ENCODE data around the gene NUDT17. TPM values are rescaled to one million over a fixed set of nuclear protein-coding genes. Genes with fewer than 3 reads are reported as not detected.
"Not testable (repeated sequence)": the region's sequence is repeated elsewhere in the genome, so short reads cannot be mapped to it uniquely, and the experiment has no call there.

NUDT17 gene
- total RNA-seq, 1 donor from 2014 or later, result 5.2 TPM

- Mint-ChIP-seq H3K27ac (peak overlapping the region; percentile 98), H3K36me3 (ENCODE audit: insufficient read depth) (peaks cover 19% of the 10 kb centered on the region), H3K9me3 (ENCODE audit: low read depth) (no peaks in the 10 kb centered on the region), H3K4me3 (ENCODE audit: low read depth) (peak overlapping the region; percentile 94), H3K4me1 (ENCODE audit: low read depth) (peaks cover 14% of the 10 kb centered on the region), H3K27me3 (no peaks in the 10 kb centered on the region)
- no peak for DNase-seq (ENCODE audit: low spot score, unreplicated experiment)
- no peak for TF ChIP-seq CTCF (IDR thresholded peaks at IDR 0.05; ENCODE audit: unreplicated experiment)
Observed at GRCh38 chr1:145824499-145824842, 21.0 kb upstream of the NUDT17 start.

- peaks cover 26% of the 10 kb centered on the region for H3K36me3 Mint-ChIP-seq (ENCODE audit: insufficient read depth)
- no peak for DNase-seq (ENCODE audit: low spot score, unreplicated experiment)
- peak overlapping the region; percentile 84 for H3K27ac Mint-ChIP-seq
- TF ChIP-seq CTCF (IDR thresholded peaks at IDR 0.05; ENCODE audit: unreplicated experiment), result no peak
- peak overlapping the region; percentile 94 for H3K4me3 Mint-ChIP-seq (ENCODE audit: low read depth)
- H3K9me3 Mint-ChIP-seq (ENCODE audit: low read depth), result no peaks in the 10 kb centered on the region
- H3K4me1 Mint-ChIP-seq (ENCODE audit: low read depth), result peaks cover 14% of the 10 kb centered on the region
- H3K27me3 Mint-ChIP-seq, result no peaks in the 10 kb centered on the region
Observed at GRCh38 chr1:145826030-145826429, 19.4 kb upstream of the NUDT17 start.

GRCh38 chr1:145827966-145828365 is 17.5 kb upstream of the NUDT17 start:
- no peak for TF ChIP-seq CTCF (IDR thresholded peaks at IDR 0.05; ENCODE audit: unreplicated experiment)
- H3K27me3 Mint-ChIP-seq, result no peaks in the 10 kb centered on the region
- H3K4me3 Mint-ChIP-seq (ENCODE audit: low read depth), result no peak overlapping the region
- H3K4me1 Mint-ChIP-seq (ENCODE audit: low read depth), result peaks cover 14% of the 10 kb centered on the region
- DNase-seq (ENCODE audit: low spot score, unreplicated experiment), result no peak
- H3K27ac Mint-ChIP-seq, result peak overlapping the region; percentile 51
- no peaks in the 10 kb centered on the region for H3K9me3 Mint-ChIP-seq (ENCODE audit: low read depth)
- peaks cover 36% of the 10 kb centered on the region for H3K36me3 Mint-ChIP-seq (ENCODE audit: insufficient read depth)

GRCh38 chr1:145828367-145829026 is 16.9 kb upstream of the NUDT17 start:
- H3K9me3 Mint-ChIP-seq (ENCODE audit: low read depth), result no peaks in the 10 kb centered on the region
- peaks cover 14% of the 10 kb centered on the region for H3K4me1 Mint-ChIP-seq (ENCODE audit: low read depth)
- DNase-seq (ENCODE audit: low spot score, unreplicated experiment), result no peak
- peaks cover 40% of the 10 kb centered on the region for H3K36me3 Mint-ChIP-seq (ENCODE audit: insufficient read depth)
- H3K27ac Mint-ChIP-seq, result no peak overlapping the region
- H3K4me3 Mint-ChIP-seq (ENCODE audit: low read depth), result no peak overlapping the region
- H3K27me3 Mint-ChIP-seq, result no peaks in the 10 kb centered on the region
- no peak for TF ChIP-seq CTCF (IDR thresholded peaks at IDR 0.05; ENCODE audit: unreplicated experiment)

GRCh38 chr1:145830810-145831209 is 14.6 kb upstream of the NUDT17 start:
- not testable (repeated sequence) for H3K4me1 Mint-ChIP-seq (ENCODE audit: low read depth); H3K27ac Mint-ChIP-seq; DNase-seq (ENCODE audit: low spot score, unreplicated experiment); H3K27me3 Mint-ChIP-seq; H3K9me3 Mint-ChIP-seq (ENCODE audit: low read depth); H3K4me3 Mint-ChIP-seq (ENCODE audit: low read depth)
- peaks cover 43% of the 10 kb centered on the region for H3K36me3 Mint-ChIP-seq (ENCODE audit: insufficient read depth)

GRCh38 chr1:145837656-145838055 is 7.8 kb upstream of the NUDT17 start:
- Mint-ChIP-seq H3K9me3 (ENCODE audit: low read depth) (no peaks in the 10 kb centered on the region), H3K27me3 (no peaks in the 10 kb centered on the region), H3K4me1 (ENCODE audit: low read depth) (no peaks in the 10 kb centered on the region), H3K27ac (no peak overlapping the region), H3K36me3 (ENCODE audit: insufficient read depth) (peaks cover 21% of the 10 kb centered on the region), H3K4me3 (ENCODE audit: low read depth) (no peak overlapping the region)
- TF ChIP-seq CTCF (IDR thresholded peaks at IDR 0.05; ENCODE audit: unreplicated experiment), result no peak
- DNase-seq (ENCODE audit: low spot score, unreplicated experiment), result no peak
